ENCODE data around the gene UCK2.

Gene UCK2

GRCh38 chr1:165832902-165833301, 5.5 kb downstream of the UCK2 start (continued):
- no peak for TF ChIP-seq POU6F1 (CRISPR knock-in tag; IDR thresholded peaks at IDR 0.05; ENCODE audit: borderline replicate concordance, low read depth)
- TF ChIP-seq ZC3H10 (CRISPR knock-in tag; IDR thresholded peaks at IDR 0.05), result no peak

- TF ChIP-seq CSDC2 (CRISPR knock-in tag; IDR thresholded peaks at IDR 0.05), result no peak
- no peak for TF ChIP-seq ESRRG (CRISPR knock-in tag; IDR thresholded peaks at IDR 0.05)
- TF ChIP-seq ZNF565 (CRISPR knock-in tag; conservative IDR thresholded peaks at IDR 0.05; ENCODE audit: low read depth), result no peak
- TF ChIP-seq, protein P1, sequence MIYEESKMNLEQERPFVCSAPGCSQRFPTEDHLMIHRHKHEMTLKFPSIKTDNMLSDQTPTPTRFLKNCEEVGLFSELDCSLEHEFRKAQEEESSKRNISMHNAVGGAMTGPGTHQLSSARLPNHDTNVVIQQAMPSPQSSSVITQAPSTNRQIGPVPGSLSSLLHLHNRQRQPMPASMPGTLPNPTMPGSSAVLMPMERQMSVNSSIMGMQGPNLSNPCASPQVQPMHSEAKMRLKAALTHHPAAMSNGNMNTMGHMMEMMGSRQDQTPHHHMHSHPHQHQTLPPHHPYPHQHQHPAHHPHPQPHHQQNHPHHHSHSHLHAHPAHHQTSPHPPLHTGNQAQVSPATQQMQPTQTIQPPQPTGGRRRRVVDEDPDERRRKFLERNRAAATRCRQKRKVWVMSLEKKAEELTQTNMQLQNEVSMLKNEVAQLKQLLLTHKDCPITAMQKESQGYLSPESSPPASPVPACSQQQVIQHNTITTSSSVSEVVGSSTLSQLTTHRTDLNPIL (CRISPR knock-in tag; IDR thresholded peaks at IDR 0.05; ENCODE audit: low read depth), result no peak
- TF ChIP-seq, protein P2, sequence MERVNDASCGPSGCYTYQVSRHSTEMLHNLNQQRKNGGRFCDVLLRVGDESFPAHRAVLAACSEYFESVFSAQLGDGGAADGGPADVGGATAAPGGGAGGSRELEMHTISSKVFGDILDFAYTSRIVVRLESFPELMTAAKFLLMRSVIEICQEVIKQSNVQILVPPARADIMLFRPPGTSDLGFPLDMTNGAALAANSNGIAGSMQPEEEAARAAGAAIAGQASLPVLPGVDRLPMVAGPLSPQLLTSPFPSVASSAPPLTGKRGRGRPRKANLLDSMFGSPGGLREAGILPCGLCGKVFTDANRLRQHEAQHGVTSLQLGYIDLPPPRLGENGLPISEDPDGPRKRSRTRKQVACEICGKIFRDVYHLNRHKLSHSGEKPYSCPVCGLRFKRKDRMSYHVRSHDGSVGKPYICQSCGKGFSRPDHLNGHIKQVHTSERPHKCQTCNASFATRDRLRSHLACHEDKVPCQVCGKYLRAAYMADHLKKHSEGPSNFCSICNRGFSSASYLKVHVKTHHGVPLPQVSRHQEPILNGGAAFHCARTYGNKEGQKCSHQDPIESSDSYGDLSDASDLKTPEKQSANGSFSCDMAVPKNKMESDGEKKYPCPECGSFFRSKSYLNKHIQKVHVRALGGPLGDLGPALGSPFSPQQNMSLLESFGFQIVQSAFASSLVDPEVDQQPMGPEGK (CRISPR knock-in tag; IDR thresholded peaks at IDR 0.05; ENCODE audit: borderline replicate concordance), result no peak
- TF ChIP-seq GLIS3 (CRISPR knock-in tag; IDR thresholded peaks at IDR 0.05), result no peak
- no peak for TF ChIP-seq RARB (CRISPR knock-in tag; IDR thresholded peaks at IDR 0.05)
- TF ChIP-seq POU6F1 (CRISPR knock-in tag; IDR thresholded peaks at IDR 0.05; ENCODE audit: borderline replicate concordance, low read depth), result no peak
- no peak for TF ChIP-seq ZNF8 (CRISPR knock-in tag; IDR thresholded peaks at IDR 0.05)
- TF ChIP-seq BACH2 (CRISPR knock-in tag; IDR thresholded peaks at IDR 0.05; ENCODE audit: borderline replicate concordance), result no peak
- TF ChIP-seq, protein P3, sequence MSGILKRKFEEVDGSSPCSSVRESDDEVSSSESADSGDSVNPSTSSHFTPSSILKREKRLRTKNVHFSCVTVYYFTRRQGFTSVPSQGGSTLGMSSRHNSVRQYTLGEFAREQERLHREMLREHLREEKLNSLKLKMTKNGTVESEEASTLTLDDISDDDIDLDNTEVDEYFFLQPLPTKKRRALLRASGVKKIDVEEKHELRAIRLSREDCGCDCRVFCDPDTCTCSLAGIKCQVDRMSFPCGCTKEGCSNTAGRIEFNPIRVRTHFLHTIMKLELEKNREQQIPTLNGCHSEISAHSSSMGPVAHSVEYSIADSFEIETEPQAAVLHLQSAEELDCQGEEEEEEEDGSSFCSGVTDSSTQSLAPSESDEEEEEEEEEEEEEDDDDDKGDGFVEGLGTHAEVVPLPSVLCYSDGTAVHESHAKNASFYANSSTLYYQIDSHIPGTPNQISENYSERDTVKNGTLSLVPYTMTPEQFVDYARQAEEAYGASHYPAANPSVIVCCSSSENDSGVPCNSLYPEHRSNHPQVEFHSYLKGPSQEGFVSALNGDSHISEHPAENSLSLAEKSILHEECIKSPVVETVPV (CRISPR knock-in tag; IDR thresholded peaks at IDR 0.05), result no peak
- no peak for TF ChIP-seq ZFP30 (CRISPR knock-in tag; IDR thresholded peaks at IDR 0.05)
- TF ChIP-seq ZC3H10 (CRISPR knock-in tag; IDR thresholded peaks at IDR 0.05), result no peak
- no peak for TF ChIP-seq ZFP3 (CRISPR knock-in tag; IDR thresholded peaks at IDR 0.05)
- no peak for TF ChIP-seq ISL1 (CRISPR knock-in tag; IDR thresholded peaks at IDR 0.05)
- TF ChIP-seq SNAI2 (CRISPR knock-in tag; IDR thresholded peaks at IDR 0.05), result no peak
- no peak for TF ChIP-seq ARNTL (CRISPR knock-in tag; IDR thresholded peaks at IDR 0.05; ENCODE audit: borderline replicate concordance, low read depth)
- TF ChIP-seq ZNF70 (CRISPR knock-in tag; IDR thresholded peaks at IDR 0.05), result no peak
- TF ChIP-seq TOX (CRISPR knock-in tag; IDR thresholded peaks at IDR 0.05; ENCODE audit: borderline replicate concordance), result no peak
- no peak for ATAC-seq
Observed at GRCh38 chr1:165833358-165833757, 5.9 kb downstream of the UCK2 start.

DNA sequence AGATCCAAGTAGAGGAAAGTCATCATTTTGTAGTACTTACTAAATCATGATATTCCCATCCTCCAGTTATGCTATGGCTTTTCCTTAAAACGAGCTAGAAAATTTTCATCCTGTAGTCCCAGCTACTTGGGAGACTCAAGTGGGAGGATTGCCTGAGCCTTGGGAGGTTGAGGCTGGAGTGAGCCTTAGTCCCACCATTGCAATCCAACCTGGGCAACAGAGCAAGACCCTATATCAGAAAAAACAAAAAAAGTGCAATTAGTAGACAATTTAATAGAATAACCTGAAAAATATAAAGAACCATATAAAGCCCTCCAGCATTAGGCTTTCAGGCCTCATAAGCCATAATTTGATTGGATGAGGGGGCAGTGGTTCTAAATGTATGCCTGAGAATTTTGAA, 6.8 kb downstream of the UCK2 start:
- ATAC-seq, result no peak
- TF ChIP-seq, protein P2 (CRISPR knock-in tag; IDR thresholded peaks at IDR 0.05; ENCODE audit: borderline replicate concordance), result no peak
- TF ChIP-seq SNAI2 (CRISPR knock-in tag; IDR thresholded peaks at IDR 0.05) (no peak), ZNF70 (CRISPR knock-in tag; IDR thresholded peaks at IDR 0.05) (no peak), TSHZ2 (CRISPR knock-in tag; IDR thresholded peaks at IDR 0.05) (no peak), BACH2 (CRISPR knock-in tag; IDR thresholded peaks at IDR 0.05; ENCODE audit: borderline replicate concordance) (no peak), PPARA (CRISPR knock-in tag; IDR thresholded peaks at IDR 0.05; ENCODE audit: borderline replicate concordance) (no peak), POU6F1 (CRISPR knock-in tag; IDR thresholded peaks at IDR 0.05; ENCODE audit: borderline replicate concordance, low read depth) (no peak), CSDC2 (CRISPR knock-in tag; IDR thresholded peaks at IDR 0.05) (no peak), ISL1 (CRISPR knock-in tag; IDR thresholded peaks at IDR 0.05) (no peak), ZFP30 (CRISPR knock-in tag; IDR thresholded peaks at IDR 0.05) (no peak)
- TF ChIP-seq, protein P3 (CRISPR knock-in tag; IDR thresholded peaks at IDR 0.05), result no peak
